ENCODE measurements around the gene AIG1. TPM values are rescaled to one million over a fixed set of nuclear protein-coding genes. Genes with fewer than 3 reads are reported as not detected.

The AIG1 gene
- polyA plus RNA-seq, 1 of the 3 experiments (the other 2 are of a cell fraction), result 36.8 TPM

DNA sequence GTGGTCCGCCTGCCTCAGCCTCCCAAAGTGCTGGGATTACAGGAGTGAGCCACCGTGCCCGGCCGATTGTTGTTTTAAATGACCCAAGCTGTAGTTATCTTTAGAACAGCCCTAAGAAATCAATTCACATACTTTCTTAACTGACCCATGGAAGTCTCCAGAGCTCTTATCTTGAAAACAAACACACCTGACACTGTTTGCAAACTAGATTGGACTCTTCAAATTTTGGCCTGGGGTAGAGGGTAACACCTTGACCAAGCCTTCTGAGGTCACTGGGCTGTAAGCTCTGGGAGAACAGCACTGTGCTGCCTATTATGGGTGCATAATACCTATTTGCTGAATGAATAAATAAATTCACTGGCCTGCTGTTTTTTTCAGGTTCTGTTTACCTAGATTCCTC, 190.6 kb downstream of the AIG1 start:
- Histone ChIP-seq H2AFZ (ENCODE audit: low read depth) (no peak overlapping the region), H3K36me3 (replicated peaks in 1 of 2; ENCODE audit: control insufficient read depth in 1 of 2, insufficient read depth in 2 of 2, low read length in 1 of 2) (no peaks in the 10 kb centered on the region), H3K27ac (ENCODE audit: low read depth in 2 of 2, low read length in 1 of 2) (no peak overlapping the region), H3K4me3 (ENCODE audit: low read depth in 2 of 2, low read length in 1 of 2) (no peak overlapping the region), H3K4me1 (ENCODE audit: control insufficient read depth in 1 of 2, insufficient read depth in 2 of 2, low read depth in 1 of 2, low read length in 1 of 2) (no peaks in the 10 kb centered on the region), H4K20me1 (ENCODE audit: insufficient read depth) (no peaks in the 10 kb centered on the region), H3K27me3 (ENCODE audit: insufficient read depth) (no peaks in the 10 kb centered on the region), H3K9ac (no peak overlapping the region), H3K4me2 (no peak overlapping the region), H3F3A (replicated peaks; ENCODE audit: insufficient read depth) (no peaks in the 10 kb centered on the region), H3K79me2 (ENCODE audit: insufficient read depth) (no peaks in the 10 kb centered on the region), H3K9me2 (no peaks in the 10 kb centered on the region), H3K9me3 (no peaks in the 10 kb centered on the region)
- no peak for TF ChIP-seq CHD2 (IDR thresholded peaks at IDR 0.05; ENCODE audit: low read length, partially characterized antibody)
- TF ChIP-seq, protein P1, sequence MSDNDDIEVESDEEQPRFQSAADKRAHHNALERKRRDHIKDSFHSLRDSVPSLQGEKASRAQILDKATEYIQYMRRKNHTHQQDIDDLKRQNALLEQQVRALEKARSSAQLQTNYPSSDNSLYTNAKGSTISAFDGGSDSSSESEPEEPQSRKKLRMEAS (IDR thresholded peaks at IDR 0.05; ENCODE audit: low read depth), result no peak
- no peak for TF ChIP-seq FOSL2 (IDR thresholded peaks at IDR 0.05; ENCODE audit: borderline replicate concordance, low read depth)
- TF ChIP-seq POLR2AphosphoS5 (IDR thresholded peaks at IDR 0.05; ENCODE audit: low read depth, low read length), result no peak
- TF ChIP-seq, protein P2, sequence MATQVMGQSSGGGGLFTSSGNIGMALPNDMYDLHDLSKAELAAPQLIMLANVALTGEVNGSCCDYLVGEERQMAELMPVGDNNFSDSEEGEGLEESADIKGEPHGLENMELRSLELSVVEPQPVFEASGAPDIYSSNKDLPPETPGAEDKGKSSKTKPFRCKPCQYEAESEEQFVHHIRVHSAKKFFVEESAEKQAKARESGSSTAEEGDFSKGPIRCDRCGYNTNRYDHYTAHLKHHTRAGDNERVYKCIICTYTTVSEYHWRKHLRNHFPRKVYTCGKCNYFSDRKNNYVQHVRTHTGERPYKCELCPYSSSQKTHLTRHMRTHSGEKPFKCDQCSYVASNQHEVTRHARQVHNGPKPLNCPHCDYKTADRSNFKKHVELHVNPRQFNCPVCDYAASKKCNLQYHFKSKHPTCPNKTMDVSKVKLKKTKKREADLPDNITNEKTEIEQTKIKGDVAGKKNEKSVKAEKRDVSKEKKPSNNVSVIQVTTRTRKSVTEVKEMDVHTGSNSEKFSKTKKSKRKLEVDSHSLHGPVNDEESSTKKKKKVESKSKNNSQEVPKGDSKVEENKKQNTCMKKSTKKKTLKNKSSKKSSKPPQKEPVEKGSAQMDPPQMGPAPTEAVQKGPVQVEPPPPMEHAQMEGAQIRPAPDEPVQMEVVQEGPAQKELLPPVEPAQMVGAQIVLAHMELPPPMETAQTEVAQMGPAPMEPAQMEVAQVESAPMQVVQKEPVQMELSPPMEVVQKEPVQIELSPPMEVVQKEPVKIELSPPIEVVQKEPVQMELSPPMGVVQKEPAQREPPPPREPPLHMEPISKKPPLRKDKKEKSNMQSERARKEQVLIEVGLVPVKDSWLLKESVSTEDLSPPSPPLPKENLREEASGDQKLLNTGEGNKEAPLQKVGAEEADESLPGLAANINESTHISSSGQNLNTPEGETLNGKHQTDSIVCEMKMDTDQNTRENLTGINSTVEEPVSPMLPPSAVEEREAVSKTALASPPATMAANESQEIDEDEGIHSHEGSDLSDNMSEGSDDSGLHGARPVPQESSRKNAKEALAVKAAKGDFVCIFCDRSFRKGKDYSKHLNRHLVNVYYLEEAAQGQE (IDR thresholded peaks at IDR 0.05; ENCODE audit: low read depth, low read length), result no peak
- TF ChIP-seq, protein P3, sequence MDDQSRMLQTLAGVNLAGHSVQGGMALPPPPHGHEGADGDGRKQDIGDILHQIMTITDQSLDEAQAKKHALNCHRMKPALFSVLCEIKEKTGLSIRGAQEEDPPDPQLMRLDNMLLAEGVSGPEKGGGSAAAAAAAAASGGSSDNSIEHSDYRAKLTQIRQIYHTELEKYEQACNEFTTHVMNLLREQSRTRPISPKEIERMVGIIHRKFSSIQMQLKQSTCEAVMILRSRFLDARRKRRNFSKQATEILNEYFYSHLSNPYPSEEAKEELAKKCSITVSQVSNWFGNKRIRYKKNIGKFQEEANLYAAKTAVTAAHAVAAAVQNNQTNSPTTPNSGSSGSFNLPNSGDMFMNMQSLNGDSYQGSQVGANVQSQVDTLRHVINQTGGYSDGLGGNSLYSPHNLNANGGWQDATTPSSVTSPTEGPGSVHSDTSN (IDR thresholded peaks at IDR 0.05), result no peak
- TF ChIP-seq SMC3 (IDR thresholded peaks at IDR 0.05; ENCODE audit: low read depth, low read length), result no peak
- TF ChIP-seq SIN3A (IDR thresholded peaks at IDR 0.05; ENCODE audit: borderline replicate concordance, low read depth, low read length), result no peak
- no peak for TF ChIP-seq TCF12 (IDR thresholded peaks at IDR 0.05)
- ChIA-PET POLR2A (no interaction called here), CTCF (interaction anchor here (0.9 kb wide), 1 partner anchor 26 kb away, joined by 3 read pairs; no protein-coding TSS in a partner anchor)
- 98% methylated on average over 4 of the region's 4 CpGs for WGBS (ENCODE audit: low lambda C conversion rate)
- DNase-seq, result no peak

DNA sequence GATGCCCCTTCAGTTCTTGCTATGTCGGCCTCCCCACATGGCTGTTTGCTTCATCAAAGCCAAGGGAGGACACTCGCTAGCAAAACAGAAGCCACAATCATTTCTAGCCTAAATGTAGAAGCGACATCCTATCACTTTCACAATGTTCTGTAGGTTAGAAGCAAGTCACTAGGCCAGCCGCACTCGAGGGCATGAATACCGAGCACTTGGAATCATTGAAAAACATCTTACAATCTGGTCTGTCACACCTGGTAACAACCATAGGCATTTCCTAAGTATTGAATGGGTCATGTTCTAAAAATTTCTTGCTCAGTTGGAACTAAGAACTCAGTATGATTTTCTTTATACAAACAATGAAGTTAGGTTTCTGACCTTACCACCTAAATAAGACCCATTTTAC, 192.3 kb downstream of the AIG1 start:
- no peak overlapping the region for H3K4me3 ChIP-seq (ENCODE audit: low read depth in 2 of 2, low read length in 1 of 2)
- no peaks in the 10 kb centered on the region for H3F3A ChIP-seq (replicated peaks; ENCODE audit: insufficient read depth)
- no peak overlapping the region for H3K9ac ChIP-seq
- H3K27me3 ChIP-seq (ENCODE audit: insufficient read depth), result no peaks in the 10 kb centered on the region
- H2AFZ ChIP-seq (ENCODE audit: low read depth), result no peak overlapping the region
- no peaks in the 10 kb centered on the region for H3K9me2 ChIP-seq
- H3K79me2 ChIP-seq (ENCODE audit: insufficient read depth), result no peaks in the 10 kb centered on the region
- H3K4me1 ChIP-seq (ENCODE audit: control insufficient read depth in 1 of 2, insufficient read depth in 2 of 2, low read depth in 1 of 2, low read length in 1 of 2), result no peaks in the 10 kb centered on the region
- no peaks in the 10 kb centered on the region for H3K9me3 ChIP-seq
- 91% methylated on average over 4 of the region's 6 CpGs for WGBS (ENCODE audit: low lambda C conversion rate)
- no peak overlapping the region for H3K4me2 ChIP-seq
- H3K27ac ChIP-seq (ENCODE audit: low read depth in 2 of 2, low read length in 1 of 2), result no peak overlapping the region
- H4K20me1 ChIP-seq (ENCODE audit: insufficient read depth), result no peaks in the 10 kb centered on the region
- POLR2A ChIA-PET, result no interaction called here
- no peaks in the 10 kb centered on the region for H3K36me3 ChIP-seq (replicated peaks in 1 of 2; ENCODE audit: control insufficient read depth in 1 of 2, insufficient read depth in 2 of 2, low read length in 1 of 2)
- DNase-seq, result no peak
- CTCF ChIA-PET, result interaction anchor here (1.4 kb wide), 1 partner anchor 17 kb away, joined by 3 read pairs; no protein-coding TSS in a partner anchor
- TF ChIP-seq, protein P2 (IDR thresholded peaks at IDR 0.05; ENCODE audit: low read depth, low read length), result no peak
- TF ChIP-seq RFX5 (IDR thresholded peaks at IDR 0.05; ENCODE audit: low read length), result no peak
- TF ChIP-seq, protein P4, sequence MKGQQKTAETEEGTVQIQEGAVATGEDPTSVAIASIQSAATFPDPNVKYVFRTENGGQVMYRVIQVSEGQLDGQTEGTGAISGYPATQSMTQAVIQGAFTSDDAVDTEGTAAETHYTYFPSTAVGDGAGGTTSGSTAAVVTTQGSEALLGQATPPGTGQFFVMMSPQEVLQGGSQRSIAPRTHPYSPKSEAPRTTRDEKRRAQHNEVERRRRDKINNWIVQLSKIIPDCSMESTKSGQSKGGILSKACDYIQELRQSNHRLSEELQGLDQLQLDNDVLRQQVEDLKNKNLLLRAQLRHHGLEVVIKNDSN (IDR thresholded peaks at IDR 0.05; ENCODE audit: borderline replicate concordance, low read depth), result no peak
- no peak for TF ChIP-seq MEF2A (IDR thresholded peaks at IDR 0.05; ENCODE audit: borderline replicate concordance, low read depth)
- no peak for TF ChIP-seq TCF12 (IDR thresholded peaks at IDR 0.05)
- no peak for TF ChIP-seq GATA2 (CRISPR knock-in tag; IDR thresholded peaks at IDR 0.05)
- TF ChIP-seq TEAD4 (IDR thresholded peaks at IDR 0.05; ENCODE audit: borderline replicate concordance, insufficient read depth), result no peak
- TF ChIP-seq EZH2phosphoT487 (IDR thresholded peaks at IDR 0.05; ENCODE audit: borderline replicate concordance, low read depth), result no peak
- TF ChIP-seq RCOR1 (IDR thresholded peaks at IDR 0.05; ENCODE audit: low read length), result no peak
- no peak for TF ChIP-seq FOSL2 (IDR thresholded peaks at IDR 0.05; ENCODE audit: borderline replicate concordance, low read depth)
- no peak for TF ChIP-seq CHD2 (IDR thresholded peaks at IDR 0.05; ENCODE audit: low read length, partially characterized antibody)
- TF ChIP-seq, protein P3 (IDR thresholded peaks at IDR 0.05), result no peak
